Hypothalamus (tissue), 51 donors: ENCODE measurements around the gene CROCC2.
A peak's percentile ranks its signal among the peaks of the same experiment; 100 is the strongest.
"Not testable (repeated sequence)": the region's sequence is repeated elsewhere in the genome, so short reads cannot be mapped to it uniquely, and the experiment has no call there.

ENCODE experiments used
- DNase-seq, 51 donors: peaks; one replicate each; lab custom pipeline; 2025; lab: John Stamatoyannopoulos, UW

The CROCC2 gene

DNA sequence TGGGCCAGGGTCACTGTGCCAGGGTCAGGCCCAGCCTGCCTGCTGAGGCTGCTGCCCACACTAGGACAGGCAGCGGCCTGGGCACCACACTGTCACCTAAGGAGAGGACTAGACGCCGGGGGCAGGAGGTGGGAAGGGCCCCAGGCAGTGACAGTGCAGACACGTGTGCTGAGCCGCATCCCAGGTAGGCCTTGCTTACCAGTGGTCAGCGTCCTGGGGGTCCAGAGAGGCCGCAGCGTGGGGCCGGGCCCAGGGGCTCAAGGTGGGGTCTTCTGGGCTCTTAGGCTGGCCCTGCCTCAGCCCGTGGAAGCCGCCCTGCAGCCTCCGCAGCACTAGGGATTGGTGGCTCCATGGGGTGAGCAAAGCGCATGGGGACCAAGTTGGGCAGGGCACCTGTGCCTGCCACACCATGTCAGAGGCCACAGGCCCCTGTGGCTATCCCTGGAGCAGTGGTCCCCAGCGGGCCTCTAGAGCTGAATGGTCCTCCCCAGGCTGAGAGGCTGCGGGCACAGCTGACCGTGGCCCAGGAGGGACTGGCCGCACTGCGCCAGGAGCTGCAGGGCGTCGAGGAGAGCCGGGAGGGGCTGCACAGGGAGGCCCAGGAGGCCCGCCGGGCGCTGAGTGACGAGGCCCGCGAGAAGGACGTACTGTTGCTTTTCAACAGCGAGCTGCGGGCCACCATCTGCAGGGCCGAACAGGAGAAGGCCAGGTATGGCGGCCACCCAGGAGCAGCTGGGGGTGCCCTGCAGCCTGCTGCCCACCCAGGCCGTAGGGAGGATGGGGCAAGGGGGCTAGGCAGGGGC, 57.1 kb downstream of the CROCC2 start:
- no peak for DNase-seq

DNA sequence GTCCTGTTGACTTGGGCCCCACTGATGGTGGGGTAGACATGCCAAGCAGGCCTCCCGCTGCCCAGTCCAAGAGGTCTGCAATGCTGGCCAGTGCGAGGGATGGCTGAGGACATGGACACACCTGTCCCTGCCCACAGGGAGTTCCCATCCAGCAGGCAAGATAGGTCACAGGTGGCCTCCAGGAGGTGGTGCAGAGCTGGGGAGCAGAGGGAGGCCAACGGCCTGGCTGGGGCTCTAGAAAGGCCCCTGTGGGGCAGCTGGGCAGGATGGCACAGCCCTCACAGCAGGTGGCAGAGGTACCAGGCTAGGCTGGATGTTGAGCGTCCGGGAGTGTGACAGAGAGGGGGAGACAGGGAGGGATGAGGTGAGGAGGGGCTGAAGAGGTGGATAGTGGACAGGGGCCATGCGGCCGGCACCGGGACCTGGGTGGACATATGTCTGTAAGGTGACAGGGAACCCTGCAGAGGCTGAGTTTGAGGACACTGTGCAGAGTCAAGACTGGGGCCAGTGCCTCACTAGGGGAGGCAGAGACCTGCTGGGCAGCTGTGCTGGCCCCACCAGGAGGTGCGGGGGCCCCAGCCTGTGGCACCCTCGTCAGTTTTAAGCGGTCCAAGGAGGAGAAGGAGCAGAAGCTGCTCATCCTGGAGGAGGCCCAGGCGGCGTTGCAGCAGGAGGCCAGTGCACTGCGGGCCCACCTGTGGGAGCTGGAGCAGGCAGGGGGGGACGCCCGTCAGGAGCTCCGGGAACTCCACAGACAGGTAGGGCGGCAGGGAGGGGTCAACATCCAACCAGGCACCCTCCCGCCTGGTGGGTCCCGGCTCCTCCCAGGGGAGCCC, 58.0 kb downstream of the CROCC2 start:
- DNase-seq: no peak

DNA sequence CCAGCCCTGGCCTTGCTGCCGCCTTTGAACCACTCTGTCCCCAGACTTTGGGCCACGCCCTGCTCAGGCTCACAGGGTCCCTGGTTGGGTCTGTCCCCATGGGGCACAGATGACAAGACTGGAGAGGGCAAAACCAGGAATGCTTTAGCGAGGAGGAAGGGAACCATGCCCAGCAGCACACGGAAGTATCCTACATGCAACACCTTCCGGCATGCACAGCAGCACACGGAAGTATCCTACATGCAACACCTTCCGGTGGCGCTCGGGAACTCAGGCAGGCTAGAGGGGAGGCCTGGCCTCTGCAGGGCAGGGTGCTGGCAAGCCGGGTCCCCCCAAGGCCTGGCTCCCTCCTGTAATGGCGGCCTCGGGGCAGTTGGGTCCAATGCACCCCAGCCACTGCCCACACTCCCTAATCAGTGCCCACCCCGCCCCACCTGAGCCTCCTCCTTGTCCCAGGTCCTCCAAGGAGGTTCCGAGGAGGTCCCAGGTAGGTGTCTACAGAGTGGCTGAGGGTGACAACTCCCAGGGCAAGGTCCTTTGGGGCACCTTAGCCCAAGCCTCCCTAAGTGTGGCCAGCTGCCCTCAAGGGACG, 58.7 kb downstream of the CROCC2 start:
- DNase-seq: no peak

DNA sequence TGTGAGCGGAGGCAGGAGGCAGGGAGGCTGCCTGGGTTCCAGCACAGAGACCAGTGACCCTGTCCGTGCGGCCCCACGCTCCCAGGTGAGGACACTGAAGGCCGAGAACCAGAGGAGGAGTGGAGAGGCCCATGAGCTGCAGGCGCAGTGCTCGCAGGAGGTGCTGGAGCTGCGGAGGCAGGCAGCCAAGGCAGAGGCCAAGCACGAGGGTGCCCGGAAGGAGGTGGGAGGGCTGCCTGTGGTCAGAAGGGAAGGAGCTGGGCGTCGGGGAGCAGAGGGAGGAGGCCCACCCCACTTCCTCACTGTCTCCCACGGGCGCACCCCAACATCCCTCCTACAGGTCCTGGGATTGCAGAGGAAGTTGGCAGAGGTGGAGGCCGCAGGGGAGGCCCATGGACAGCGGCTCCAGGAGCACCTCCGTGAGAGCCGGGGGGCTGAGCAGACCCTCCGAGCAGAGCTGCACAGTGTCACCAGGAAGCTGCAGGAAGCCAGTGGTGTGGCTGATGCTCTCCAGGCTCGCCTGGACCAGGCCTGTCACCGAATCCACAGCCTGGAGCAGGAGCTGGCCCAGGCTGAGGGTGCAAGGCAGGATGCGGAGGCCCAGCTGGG, 59.3 kb downstream of the CROCC2 start:
- DNase-seq: no peak

DNA sequence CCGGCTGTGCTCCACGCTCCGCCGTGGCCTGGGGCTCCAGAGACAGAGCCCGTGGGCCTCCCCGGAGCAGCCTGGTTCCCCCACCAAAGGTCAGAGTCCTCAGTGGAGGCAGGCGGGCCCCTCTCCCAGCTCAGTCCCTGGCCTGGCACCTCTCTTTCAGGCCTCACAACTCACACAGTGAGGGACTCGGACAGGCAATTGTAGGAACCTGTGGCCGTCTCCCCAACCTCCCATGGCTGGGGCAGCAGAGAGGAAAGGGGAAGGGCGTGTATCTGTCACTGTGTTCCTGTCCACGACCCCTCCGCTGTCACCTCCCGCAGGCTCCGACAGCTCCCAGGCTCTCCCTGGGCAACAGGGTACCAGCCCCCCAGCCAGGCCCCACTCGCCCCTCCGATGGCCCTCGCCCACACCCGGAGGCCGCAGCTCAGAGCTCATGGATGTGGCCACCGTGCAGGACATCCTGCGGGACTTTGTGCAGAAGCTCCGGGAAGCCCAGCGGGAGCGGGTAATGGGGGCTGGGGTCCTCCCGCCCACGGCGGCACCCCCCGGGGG, 59.8 kb downstream of the CROCC2 start:
- DNase-seq: no peak

DNA sequence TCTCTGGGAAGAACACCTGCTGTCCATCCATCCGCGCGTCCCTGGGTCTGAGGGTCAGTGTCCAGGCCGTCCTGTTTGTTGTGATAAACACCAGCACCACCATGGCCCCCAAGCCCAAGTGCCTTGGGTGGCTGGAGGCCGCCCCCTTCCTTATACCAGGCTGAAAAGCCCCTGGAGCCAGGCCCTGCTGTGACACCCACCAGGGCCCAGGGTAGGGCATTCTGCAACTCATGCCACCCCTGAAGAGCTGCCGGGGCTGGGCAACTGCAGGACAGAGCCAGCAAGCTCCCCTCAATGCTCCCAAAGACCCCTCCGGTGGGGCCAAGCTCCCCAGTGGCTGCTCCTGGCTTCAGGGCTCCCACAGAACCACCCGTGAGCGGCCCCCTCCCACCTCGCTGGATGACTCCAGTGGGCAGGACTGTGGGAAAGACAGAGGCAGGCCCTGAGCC, 60.3 kb downstream of the CROCC2 start:
- no peak for DNase-seq

DNA sequence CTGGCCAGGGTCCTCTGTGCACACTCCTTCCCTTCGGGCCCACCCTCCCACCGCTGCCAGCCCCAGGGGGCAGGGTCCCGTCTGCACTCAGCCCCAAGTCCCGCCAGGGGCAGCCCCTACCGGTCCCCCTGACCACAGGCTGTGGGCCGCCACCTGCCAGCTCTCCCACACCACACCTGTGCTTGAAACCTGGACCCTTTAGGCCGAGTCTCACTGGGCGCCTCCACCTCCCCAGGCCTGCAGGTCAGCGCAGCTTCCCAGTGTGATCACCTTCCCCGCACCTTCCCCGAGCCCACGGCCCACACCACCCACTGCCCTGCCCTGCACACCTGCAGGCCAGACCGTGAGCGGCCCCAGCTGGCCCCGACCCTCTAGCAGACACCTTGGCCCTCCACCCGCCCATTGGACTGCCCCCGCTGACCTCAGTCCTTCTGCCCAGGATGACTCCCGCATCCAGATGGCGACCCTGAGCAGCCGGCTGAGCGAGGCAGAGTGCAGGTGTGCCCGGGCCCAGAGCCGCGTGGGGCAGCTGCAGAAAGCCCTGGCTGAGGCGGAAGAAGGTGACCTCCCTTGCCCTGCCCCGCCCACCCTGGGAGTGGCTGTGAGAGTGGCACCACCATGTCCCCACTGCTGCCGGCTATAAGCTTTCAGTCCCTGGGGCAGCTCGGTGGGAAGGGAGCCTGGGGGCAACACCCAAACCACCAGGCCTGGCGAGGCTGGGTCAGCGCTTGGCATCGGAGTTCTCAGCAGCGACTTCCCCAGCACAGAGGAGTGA, 61.0 kb downstream of the CROCC2 start:
- DNase-seq: no peak

DNA sequence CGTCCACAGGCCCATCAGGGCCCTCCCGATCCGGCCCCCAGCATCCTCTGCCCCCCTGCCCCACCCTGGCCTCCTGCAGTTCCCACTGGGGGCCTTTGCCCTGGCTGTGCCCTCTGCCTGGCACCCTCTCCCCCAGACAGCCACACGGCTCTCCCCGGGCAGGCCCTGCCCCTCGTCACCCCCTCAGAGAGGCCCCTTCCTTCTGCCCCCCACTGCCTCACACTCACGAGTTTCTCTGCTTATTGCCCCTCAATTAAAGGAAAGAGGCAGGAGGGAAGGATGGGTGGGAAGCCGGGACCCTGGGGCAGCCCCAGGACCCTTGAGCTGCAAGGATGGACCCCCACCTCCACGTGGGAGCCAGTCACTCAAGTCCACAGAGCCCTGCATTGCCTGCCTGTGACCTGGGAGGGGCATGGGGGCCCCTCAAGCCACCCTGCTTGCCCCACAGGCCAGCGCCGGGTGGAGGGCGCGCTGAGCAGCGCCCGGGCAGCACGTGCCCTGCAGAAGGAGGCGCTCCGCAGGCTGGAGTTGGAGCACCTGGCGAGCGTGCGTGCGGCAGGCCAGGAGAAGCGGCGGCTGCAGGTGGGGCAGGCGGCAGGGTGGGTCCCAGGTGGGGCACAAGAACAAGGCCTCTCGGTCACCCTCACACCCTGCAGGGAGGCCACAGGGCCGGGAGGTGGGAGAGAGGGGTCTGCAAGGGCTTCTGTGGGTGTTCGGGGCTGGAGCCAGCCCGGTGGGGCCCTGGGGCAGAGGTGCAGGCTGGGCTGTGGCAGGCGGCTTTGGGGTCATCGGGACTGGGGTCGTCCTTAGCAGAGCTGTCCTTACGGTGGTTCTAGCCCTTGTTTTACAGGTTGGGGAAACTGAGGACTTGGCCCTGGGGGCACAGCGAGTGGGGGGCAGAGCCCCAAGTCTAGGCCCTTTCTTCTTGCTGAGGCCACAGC, 61.8 kb downstream of the CROCC2 start:
- no peak for DNase-seq

DNA sequence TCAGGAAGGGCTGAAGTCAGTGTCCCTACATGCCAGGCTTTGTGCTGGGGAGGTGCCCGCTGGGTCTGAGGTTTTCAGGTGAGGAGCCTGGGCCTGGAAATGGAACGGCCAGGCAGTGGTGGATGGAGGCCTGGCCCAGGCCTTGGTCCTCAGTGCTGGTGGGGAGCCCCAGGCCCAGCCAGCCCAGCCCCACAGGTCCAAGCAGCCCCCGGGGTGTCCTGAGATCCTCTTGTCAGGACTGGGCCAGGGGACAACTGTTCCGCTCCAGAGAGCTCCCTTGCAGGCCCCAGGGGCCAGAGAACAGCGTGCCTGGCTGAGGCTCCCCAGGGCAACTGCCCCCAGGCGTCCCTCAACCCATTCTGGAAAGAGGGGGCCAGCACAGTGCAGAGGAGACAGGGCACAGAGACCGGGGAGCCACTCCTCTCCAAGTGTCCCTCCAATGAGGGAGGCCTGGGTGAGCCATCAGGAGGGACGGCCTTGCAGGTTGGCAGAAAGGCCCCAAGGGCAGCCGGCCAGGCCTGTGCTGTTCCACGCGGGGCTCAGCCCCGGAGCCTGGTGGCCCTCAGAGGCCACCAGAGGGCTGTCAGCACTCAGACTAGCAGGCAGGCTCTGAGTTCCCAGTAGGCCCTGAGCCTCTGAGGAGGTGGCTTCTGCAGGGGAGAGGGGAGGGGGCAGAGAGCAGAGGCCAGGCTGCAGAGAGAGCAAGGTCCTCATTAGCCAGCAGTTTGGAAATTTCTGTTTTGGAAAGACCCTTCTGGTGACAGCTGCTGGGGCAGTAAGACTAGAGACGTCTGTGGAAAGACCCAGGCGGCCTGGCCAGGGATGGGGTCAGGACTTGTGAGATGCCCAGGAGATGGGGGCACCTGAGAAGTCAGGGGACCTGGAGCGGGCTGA, 62.8 kb downstream of the CROCC2 start:
- DNase-seq: peak in 11 of 51 donors; percentile 6 to 41 (median 24)

DNA sequence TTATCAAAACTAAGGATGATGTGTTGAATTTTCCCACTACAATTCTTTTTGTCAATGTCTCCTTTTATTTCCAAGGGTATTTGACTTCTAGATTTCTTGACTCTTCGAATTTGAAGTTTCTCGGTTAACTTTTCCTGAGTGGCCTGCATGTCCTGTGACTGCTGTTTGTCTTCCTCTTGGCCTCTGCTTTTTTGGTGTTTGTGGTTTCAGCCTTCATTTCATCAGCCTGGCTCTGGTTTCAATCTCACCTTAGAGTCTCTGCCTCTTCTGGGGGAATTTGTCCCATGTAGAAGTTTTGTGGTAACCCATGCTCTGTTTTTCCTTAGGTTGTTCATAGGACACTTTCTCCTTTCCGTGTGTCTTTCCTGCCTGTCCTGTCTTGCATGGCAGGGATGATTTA, 64.0 kb downstream of the CROCC2 start:
- no peak for DNase-seq

DNA sequence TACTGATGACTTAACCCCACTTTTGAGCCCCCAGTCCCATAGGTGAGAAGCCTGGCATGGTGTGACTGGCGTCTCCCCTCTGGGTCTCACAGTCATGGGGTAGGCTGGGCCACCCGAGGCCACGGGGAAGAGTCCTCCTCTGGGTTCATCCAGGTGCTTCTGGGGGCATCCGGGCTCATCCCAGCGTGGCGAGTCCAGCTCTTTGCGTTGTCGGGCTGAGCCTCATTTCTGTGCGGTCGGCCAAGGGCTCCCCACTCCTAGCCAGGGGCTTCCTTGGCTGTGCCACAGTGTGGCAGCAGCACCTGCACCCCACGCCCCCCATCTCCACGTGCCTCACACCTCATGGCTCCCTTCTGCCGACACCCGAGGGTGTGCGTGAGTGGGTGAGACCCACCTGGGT, 64.7 kb downstream of the CROCC2 start:
- DNase-seq: no peak

DNA sequence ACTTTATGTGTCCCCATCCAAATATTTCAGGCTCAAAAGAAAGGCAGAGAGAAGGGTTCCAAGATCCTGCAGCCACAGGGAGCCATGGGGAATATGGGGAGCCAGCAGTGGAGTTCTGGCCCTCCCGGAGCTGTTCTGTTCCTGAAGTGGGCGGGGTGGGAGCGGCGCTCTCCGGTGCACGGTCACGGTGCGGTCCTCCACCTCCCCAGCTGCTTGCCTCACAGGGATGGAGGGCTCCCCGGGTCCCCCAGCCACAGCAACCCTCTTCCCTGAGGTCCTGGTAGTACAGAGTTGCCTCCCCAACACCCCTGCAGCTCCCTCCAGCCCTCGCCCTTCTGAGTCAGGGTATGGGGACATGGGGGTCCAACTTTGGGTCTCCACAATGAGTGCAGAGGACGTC, 66.1 kb downstream of the CROCC2 start:
- DNase-seq: no peak

DNA sequence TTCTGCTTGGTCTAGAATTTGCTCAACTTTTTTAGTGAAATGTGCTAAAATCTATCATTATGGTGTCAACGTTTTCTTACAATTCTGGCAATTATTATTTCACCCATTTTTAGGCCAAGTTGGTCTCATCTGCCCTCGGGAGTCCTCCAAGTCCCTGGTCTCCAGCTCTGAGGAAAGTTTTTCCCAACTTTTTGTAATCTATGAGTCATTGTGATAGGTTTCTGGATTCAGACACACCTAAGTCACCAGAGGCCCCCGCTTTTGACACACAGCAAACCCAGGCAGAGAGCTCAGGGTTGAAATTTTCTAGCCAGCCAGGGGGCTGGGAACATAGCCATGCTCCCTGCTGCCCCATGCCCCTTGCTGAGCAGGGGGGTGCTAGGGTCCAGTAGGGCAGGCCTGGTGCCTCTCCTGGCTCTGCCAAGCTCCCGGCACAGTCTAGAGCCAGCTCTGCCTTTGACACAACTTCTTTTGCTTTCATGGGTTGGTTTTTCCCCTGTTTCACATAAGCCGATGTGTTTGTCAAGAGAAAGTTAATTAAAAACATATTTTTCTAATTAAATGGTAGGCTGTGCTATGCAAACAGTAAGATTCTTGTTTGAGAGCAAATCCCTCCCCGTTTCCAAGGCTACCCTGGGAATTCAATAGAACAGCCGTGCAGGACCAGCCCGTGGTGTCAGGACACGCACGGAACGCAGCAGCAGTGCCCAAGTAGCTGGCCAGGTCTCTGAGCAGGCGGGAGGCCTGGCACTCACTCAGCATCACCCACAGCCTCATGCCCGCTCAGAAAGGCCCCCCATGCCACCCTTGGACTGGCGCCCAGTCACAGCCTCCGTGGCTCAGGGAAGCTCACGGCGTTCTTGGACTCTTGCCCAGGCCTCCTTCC, 66.7 kb downstream of the CROCC2 start:
- DNase-seq: peak in 34 of 51 donors; percentile 13 to 80 (median 58)

DNA sequence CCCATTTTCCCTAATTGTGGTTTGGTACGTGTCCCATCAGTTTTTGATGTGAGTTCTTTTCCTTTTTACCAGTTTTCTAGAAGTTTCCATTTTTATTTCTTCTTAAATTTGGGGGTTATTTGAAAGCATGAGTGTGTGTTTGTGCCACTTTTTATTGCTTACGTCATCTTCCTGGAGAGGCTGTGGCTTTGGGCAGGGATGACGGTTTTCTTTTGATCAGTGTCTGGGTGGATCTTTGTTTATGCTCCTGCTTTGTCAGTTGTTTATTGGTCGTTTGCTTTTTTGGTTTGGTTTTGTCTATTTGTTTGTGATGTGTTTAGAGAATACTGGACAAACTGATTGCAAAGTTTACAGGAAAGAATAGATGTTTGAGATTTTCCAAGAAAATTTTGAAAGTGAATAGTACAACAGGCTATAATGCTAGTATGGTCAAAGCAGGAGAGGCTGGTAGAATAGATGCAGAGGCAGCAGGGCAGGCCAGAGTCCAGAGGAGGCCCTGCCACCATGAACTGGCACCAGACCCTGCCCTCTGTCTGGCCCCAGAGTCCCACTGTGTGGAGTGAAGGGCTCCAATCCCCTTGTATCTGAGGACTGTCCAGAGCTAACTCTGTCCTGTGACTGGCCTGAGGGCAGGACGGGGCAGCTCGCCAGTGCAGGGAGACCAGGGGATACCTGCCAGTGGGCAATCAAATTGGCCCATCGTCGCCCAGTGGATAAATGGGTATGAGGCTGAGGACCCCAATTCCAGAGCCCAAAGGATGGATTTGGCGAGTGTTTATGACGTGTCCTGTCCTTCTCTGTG, 68.8 kb downstream of the CROCC2 start:
- DNase-seq: no peak

DNA sequence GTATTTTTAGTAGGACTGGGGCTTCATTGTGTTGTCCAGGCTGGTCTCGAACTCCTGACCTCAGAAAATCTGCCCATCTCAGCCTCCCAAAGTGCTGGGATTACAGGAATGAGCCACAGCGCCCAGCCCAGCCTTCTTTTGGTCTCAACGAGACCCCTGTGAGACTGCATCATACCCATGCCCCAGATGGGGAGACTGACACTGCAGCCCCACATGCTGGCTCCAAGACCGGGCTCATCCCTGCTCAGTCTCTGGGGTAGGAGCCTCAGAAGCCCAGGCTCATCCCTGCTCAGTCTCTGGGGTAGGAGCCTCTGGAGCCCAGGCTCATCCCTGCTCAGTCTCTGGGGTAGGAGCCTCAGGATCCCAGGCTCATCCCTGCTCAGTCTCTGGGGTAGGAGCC, 69.8 kb downstream of the CROCC2 start:
- not testable (repeated sequence) for DNase-seq

DNA sequence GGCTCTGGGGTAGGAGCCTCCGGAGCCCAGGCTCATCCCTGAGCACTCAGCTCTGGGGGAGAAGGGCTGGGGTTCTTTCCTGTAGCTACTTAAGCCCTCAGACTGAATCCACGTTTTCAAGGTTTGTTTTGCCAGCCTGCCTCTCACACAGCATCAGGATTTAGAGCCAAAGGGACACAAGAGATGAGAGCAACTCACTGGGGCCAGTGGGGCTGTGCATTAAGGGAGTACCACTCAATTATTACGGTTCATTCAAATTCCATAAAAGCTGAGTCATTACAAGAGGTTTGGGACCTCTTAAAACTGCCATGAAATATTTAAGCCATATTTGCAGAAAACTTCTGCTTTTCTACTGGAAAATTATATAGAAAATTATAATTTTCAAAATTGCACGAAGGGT, 75.1 kb downstream of the CROCC2 start:
- DNase-seq: no peak
